Measurements from ENCODE around the gene NHERF2. TPM values are rescaled to one million over a fixed set of nuclear protein-coding genes. Genes with fewer than 3 reads are reported as not detected.

Gene NHERF2
- total and polyA plus RNA-seq, 2 of the 4 experiments (the other 2 are of a cell fraction): 18.6 to 77.8 TPM

GRCh38 chr16:2037647-2038381 lies 11.1 kb downstream of the NHERF2 start:
- Histone ChIP-seq H3K79me1 (ENCODE audit: low read depth in 1 of 2, low read length in 2 of 2) (peaks cover 19 to 57% of the 10 kb centered on the region in 2 experiments; a peak in 3 of 4 replicates), H3K56ac (ENCODE audit: extremely low read depth, insufficient read depth, low read length) (no peak overlapping the region), H2BK5ac (ENCODE audit: low read depth, low read length, poor library complexity, severe bottlenecking) (peak overlapping the region; percentile 98), H4K5ac (ENCODE audit: low read depth, low read length) (peak overlapping the region; percentile 13; the same call in 1 of the 2 replicates), H4K8ac (ENCODE audit: low read depth in 2 of 2, low read length in 2 of 2) (peak overlapping the region; percentile 9 to 33; a peak in 2 of 4 replicates), H3K14ac (replicated peaks; ENCODE audit: low read depth, low read length) (no peak overlapping the region), H2BK20ac (ENCODE audit: low read depth, low read length) (peak overlapping the region; percentile 59; the same call in 1 of the 2 replicates), H4K91ac (ENCODE audit: insufficient read depth, low read depth, low read length) (peak overlapping the region; percentile 70), H3K27me3 (ENCODE audit: control insufficient read depth, insufficient read depth, low read length) (no peaks in the 10 kb centered on the region), H3K9me3 (ENCODE audit: control insufficient read depth, insufficient read depth, low read length) (no peaks in the 10 kb centered on the region), H3K23ac (ENCODE audit: low read depth, low read length) (peak overlapping the region; percentile 53; the same call in 1 of the 2 replicates), H3K9ac (ENCODE audit: low read depth, low read length) (no peak overlapping the region), H3K4ac (ENCODE audit: low read depth, low read length) (peak overlapping the region; percentile 86), H3K4me1 (ENCODE audit: control insufficient read depth, insufficient read depth, low read length) (peaks cover 69% of the 10 kb centered on the region), H2AFZ (replicated peaks; ENCODE audit: low read length, poor library complexity) (no peak overlapping the region), H2AK9ac (replicated peaks; ENCODE audit: low read depth, low read length, poor library complexity) (no peak overlapping the region), H2BK120ac (ENCODE audit: low read depth, low read length) (peak overlapping the region; percentile 94; the same call in 1 of the 2 replicates), H3K4me2 (ENCODE audit: low read depth, low read length) (no peak overlapping the region), H4K20me1 (ENCODE audit: insufficient read depth, low read length) (no peaks in the 10 kb centered on the region), H2BK15ac (ENCODE audit: low read depth, low read length) (no peak overlapping the region), H3K18ac (ENCODE audit: low read depth, low read length) (no peak overlapping the region; the same call in 1 of the 2 replicates), H3K27ac (ENCODE audit: insufficient read depth, low read length) (peak overlapping the region; percentile 55), H3K36me3 (ENCODE audit: control insufficient read depth, insufficient read depth, low read length) (peaks cover 29% of the 10 kb centered on the region; the same call in 1 of the 2 replicates), H3K4me3 (ENCODE audit: insufficient read depth, low read depth, low read length) (no peak overlapping the region), H3K9me1 (ENCODE audit: insufficient read depth, low read length) (peaks cover 19% of the 10 kb centered on the region), H2AK5ac (ENCODE audit: low read depth, low read length) (peak overlapping the region; percentile 86)
- CTCF ChIA-PET: interaction anchor here (1.0 kb wide), 1 partner anchor 15 kb away, joined by 3 read pairs; no protein-coding TSS in a partner anchor
- in situ Hi-C loops (cut with MboI; ENCODE audit: low sequenced_read_pairs): no loop called here
- WGBS, 2 experiments (ENCODE audit: extremely low coverage in 2 of 2, insufficient read length in 1 of 2): 92% methylated on average over 11 of the region's 29 CpGs; no CpG with 5 or more reads in 1 of the 2 experiments
- POLR2A ChIA-PET (ENCODE audit: unreplicated experiment): no interaction called here
- dilution Hi-C loops (cut with HindIII; ENCODE audit: low sequenced_read_pairs, unreplicated experiment): no loop called here
- intact Hi-C loops (cut with micrococcal nuclease): no loop called here
- TF ChIP-seq FOS (IDR thresholded peaks at IDR 0.05; ENCODE audit: low read depth, low read length) (no peak), CTCF (conservative IDR thresholded peaks at IDR 0.05; ENCODE audit: low read depth, low read length) (no peak), MAZ (IDR thresholded peaks at IDR 0.05; ENCODE audit: borderline replicate concordance, low read depth, low read length) (no peak), BHLHE40 (IDR thresholded peaks at IDR 0.05; ENCODE audit: low read depth, low read length) (no peak), RFX5 (IDR thresholded peaks at IDR 0.05; ENCODE audit: low read depth, low read length) (no peak), SMC3 (IDR thresholded peaks at IDR 0.05; ENCODE audit: low read depth, low read length) (no peak), NFE2L2 (IDR thresholded peaks at IDR 0.05; ENCODE audit: low read depth, low read length) (no peak), CEBPB (IDR thresholded peaks at IDR 0.05; ENCODE audit: low read depth, low read length) (no peak), MAFK (IDR thresholded peaks at IDR 0.05; ENCODE audit: low read depth, low read length) (no peak), RCOR1 (IDR thresholded peaks at IDR 0.05; ENCODE audit: insufficient replicate concordance, low read length) (no peak), USF2 (IDR thresholded peaks at IDR 0.05; ENCODE audit: low read depth, low read length) (no peak), POLR2A (IDR thresholded peaks at IDR 0.05; ENCODE audit: low read depth, low read length) (no peak), CHD1 (IDR thresholded peaks at IDR 0.05; ENCODE audit: low read depth, low read length) (no peak)
- ATAC-seq (ENCODE audit: low read depth) (no peak), DNase-seq (no peak)
- TSS peak; percentile 59 for BruUV-seq (replicated peaks)
